Muscle layer of colon (tissue), 2 donors: Measurements from ENCODE around the gene ZNF879.

Experiments
- H3K27ac ChIP-seq: one replicate; pipeline ENCODE4 v1.7.0; 2013; ENCODE audit warnings: low read depth, mild to moderate bottlenecking, low read length, moderate library complexity
- H3K27me3 ChIP-seq, 2 donors: one replicate each; pipeline ENCODE4 v1.7.0; 2013; ENCODE audit warnings: low read length in 2 of 2, mild to moderate bottlenecking in 2 of 2; ENCODE audit not compliant: insufficient read depth in 2 of 2, control insufficient read depth in 1 of 2
- H3K36me3 ChIP-seq: one replicate; pipeline ENCODE4 v1.7.0; 2013; ENCODE audit warnings: mild to moderate bottlenecking, low read length; ENCODE audit not compliant: insufficient read depth
- H3K4me1 ChIP-seq: one replicate; pipeline ENCODE4 v1.7.0; 2013; ENCODE audit warnings: mild to moderate bottlenecking, low read length; ENCODE audit not compliant: insufficient read depth
- H3K4me3 ChIP-seq, 2 donors: one replicate each; pipeline ENCODE4 v1.7.0; 2013; ENCODE audit warnings: low read length in 2 of 2, low read depth in 1 of 2, mild to moderate bottlenecking in 1 of 2, moderate library complexity in 1 of 2
- H3K9ac ChIP-seq: one replicate; pipeline ENCODE4 v1.7.0; 2013; ENCODE audit warnings: low read length
- H3K9me3 ChIP-seq: one replicate; pipeline ENCODE4 v1.7.0; 2013; ENCODE audit warnings: mild to moderate bottlenecking, low read length
- donor health status: abdominal sarcoma.
- donor health status: Adenocarcinoma of cecum.

The ZNF879 gene

DNA sequence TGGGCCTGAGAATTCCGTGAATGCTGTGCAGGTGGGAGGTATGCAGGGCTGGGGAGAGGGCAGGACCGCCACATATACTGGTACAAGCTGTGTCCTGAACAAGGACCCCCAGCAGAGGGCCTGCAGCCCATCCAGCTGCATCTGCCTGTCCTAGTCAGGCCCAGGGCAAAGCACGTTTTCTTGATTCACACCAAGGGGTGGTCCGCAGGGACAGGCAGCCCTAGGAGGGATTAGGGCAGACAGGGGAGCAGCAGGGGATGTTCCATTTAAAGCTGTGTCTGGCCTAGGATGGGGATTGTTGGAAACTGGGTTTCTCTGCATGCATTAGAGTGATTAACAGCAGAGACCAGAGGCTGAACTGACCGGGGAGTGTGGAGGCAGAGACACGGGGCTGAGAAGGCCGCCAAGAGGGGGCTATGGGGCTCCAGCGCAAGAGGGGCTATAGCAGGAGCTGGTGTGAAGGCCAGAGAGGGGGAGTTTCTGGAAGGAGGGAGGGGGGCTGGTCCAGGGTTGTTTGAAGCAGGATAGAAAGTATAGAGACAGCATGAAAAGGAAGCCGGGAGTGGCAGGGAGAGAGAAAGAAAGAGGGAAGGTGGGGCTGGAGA lies 31.2 kb upstream of the ZNF879 start:
- Histone ChIP-seq H3K27ac (no peak overlapping the region), H3K4me3 (no peak overlapping the region), H3K4me1 (no peaks in the 10 kb centered on the region), H3K36me3 (no peaks in the 10 kb centered on the region), H3K9ac (no peak overlapping the region), H3K27me3 (peaks cover 10 to 29% of the 10 kb centered on the region in 2 donors), H3K9me3 (no peaks in the 10 kb centered on the region)

DNA sequence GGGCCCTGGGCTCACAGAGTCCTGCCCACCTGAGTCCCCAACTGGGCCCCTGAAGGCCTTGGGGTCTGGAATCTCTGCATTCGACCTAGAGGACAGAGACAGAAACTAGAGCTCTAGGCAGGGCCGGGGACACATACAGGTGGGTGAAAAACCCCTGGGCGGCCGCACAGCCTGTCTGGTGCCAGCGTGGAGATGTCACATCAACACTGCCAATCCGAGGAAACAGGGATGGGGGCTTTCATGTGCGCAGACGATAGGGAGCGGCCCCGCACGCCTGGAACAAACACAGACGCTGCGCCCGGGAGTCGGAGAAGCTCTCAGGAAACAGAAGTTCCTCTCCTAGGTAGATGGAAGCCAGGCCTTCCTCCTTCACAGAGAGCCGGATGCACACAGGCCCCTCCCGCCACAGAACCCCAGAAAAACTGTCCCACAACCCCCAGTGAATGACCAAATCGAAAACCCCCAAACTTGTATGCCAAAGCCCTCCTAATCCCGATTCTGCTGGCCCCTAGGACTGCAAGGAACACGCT lies 30.3 kb upstream of the ZNF879 start:
- H3K9me3 ChIP-seq: no peaks in the 10 kb centered on the region
- no peaks in the 10 kb centered on the region for H3K4me1 ChIP-seq
- H3K9ac ChIP-seq: no peak overlapping the region
- H3K27me3 ChIP-seq: peaks cover 10 to 29% of the 10 kb centered on the region in 2 donors
- H3K4me3 ChIP-seq: no peak overlapping the region
- H3K27ac ChIP-seq: no peak overlapping the region
- no peaks in the 10 kb centered on the region for H3K36me3 ChIP-seq

DNA sequence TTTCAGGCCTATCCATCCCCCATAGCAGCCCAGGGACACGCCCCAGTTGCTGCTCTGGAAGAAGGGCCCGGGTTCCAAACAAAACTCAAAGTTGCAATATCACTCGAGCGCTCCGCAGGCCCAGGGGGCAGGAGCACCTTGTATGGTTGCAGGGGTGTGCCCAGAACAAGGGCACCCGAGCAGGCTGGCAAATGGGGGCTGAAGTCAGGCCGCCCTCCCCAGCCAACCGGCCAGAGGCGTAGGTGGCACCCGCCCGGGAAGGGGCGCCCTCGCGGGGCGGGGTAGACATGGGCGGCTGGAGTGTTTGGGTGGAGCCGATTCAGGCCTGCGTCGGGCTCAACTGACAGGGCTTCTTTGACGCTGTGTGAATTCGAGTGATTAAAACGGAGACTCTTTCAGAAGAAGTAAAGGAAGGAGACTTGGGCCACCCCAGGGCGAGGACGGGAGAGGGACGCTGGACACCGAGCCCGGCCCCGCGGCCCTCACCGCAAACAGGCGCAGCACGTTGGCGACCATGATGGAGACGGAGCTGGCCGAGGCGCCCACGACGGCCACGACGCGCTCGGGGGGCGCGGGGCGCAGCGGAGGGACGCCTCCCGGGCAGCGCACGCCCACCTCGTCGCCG lies 29.5 kb upstream of the ZNF879 start:
- no peak overlapping the region for H3K4me3 ChIP-seq
- H3K9me3 ChIP-seq: no peaks in the 10 kb centered on the region
- H3K9ac ChIP-seq: no peak overlapping the region
- no peaks in the 10 kb centered on the region for H3K4me1 ChIP-seq
- H3K27me3 ChIP-seq: peaks cover 10 to 29% of the 10 kb centered on the region in 2 donors
- H3K36me3 ChIP-seq: no peaks in the 10 kb centered on the region
- no peak overlapping the region for H3K27ac ChIP-seq

DNA sequence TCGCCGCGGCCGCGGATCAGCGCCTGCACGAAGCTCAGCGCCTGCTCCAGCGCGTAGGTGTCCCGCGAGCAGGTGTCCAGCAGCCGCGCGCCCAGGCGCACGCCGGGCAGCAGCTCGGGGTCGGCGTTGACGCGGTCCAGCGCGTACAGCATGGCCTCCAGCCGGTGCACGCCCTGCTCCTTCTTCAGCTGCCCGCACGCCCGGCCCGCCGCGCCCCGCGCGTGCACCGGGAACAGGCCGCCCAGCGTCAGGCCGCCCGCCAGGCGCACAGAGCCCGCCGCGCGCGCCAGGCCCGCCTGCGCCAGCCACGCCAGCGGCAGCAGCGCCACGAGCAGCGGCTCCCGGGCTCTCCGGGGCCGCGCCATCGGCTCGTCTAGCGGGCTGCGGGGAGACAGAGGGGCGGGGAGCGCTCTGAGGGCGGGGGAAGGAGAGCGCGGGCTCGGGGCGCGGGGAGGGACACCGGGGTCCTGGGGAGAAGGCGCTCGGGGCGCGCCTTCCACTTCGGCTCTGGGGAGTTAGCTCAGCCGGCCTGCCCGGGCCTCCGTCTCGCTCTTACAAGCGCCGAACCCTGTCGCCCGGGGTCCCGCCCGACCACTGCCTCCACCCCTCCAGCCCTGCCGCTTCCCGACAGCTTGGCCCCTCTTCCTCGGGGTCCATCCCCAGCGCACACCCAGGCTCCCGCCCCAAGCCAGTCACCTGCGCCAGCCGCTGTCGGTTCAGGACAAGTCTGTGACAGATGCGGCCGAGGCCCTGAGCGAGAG lies 28.8 kb upstream of the ZNF879 start, which contains the start of gene GRM6:
Gene GRM6, minus strand, starts transcription at position 741 of the 761 bp plus-strand sequence. Its CDS starts 376 bp downstream, at position 365.
- no peaks in the 10 kb centered on the region for H3K9me3 ChIP-seq
- peaks cover 10 to 29% of the 10 kb centered on the region in 2 donors for H3K27me3 ChIP-seq
- H3K9ac ChIP-seq: no peak within 1 kb of the TSS
- H3K4me3 ChIP-seq: no peak within 1 kb of the TSS
- no peaks in the 10 kb centered on the region for H3K36me3 ChIP-seq
- no peaks in the 10 kb centered on the region for H3K4me1 ChIP-seq
- H3K27ac ChIP-seq: no peak within 1 kb of the TSS

DNA sequence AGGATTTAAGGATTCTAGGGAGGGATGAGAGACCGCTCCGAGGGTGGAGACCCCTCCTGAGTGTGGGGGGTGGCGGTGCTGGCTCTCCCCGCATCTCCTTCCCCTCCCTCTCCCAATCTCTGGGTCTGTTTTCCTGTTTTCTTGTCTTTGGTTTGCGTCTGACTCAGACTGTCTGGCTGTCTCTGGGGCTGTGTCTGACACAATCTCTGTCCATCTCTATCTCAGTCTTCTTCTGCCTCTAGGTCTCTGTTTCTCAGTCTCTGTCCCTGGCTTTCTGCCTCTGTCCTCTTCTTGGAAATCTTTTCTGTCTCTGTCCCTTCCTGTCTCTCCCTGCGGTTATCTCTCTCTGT lies 28.3 kb upstream of the ZNF879 start:
- Histone ChIP-seq H3K9me3 (no peaks in the 10 kb centered on the region), H3K9ac (no peak overlapping the region), H3K27ac (no peak overlapping the region), H3K27me3 (peaks cover 10 to 29% of the 10 kb centered on the region in 2 donors), H3K4me3 (no peak overlapping the region), H3K4me1 (no peaks in the 10 kb centered on the region), H3K36me3 (no peaks in the 10 kb centered on the region)

DNA sequence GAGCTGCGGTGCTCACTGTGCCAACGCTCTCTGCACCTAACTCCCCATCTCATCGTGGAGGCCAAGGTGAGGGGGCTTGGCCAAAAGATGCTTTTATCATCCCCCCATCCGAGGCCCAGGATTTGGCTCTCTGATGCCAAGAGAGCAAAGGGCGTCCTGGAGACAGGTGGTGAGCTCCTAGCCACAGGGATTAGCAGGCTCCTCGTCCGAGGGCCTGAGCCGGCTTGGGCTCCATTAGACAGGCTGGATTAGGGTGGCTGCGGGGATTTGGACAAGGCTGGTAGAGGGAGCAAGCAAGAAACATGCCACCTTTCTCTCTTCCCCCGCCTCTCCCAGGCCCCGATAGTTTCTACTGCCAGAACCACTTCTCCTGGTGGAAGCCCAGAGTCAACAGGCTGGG lies 27.4 kb upstream of the ZNF879 start:
- Histone ChIP-seq H3K36me3 (no peaks in the 10 kb centered on the region), H3K27ac (no peak overlapping the region), H3K9ac (no peak overlapping the region), H3K27me3 (peaks cover 10 to 29% of the 10 kb centered on the region in 2 donors), H3K9me3 (no peaks in the 10 kb centered on the region), H3K4me3 (no peak overlapping the region), H3K4me1 (no peaks in the 10 kb centered on the region)

DNA sequence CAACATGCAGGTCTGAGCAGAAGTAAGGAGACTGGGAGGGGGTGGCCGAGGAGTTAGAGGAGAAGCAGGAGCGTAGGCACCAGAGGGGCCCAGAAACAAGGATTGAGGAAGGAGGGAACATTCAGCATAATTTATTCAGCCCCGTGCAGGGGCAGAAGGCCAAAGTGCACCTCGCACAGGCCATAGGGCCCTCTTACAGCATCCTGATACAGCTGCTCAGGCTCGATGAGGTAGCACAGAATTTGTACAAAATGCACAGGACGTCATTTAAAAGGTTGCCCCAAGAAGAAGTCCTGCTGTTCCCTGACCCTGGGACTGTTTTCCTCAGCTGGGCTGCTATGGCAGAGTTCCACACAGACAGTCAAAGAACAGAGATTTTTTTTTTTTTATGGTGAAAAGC lies 26.4 kb upstream of the ZNF879 start:
- Histone ChIP-seq H3K27ac (no peak overlapping the region), H3K4me3 (no peak overlapping the region), H3K9ac (no peak overlapping the region), H3K9me3 (no peaks in the 10 kb centered on the region), H3K4me1 (no peaks in the 10 kb centered on the region), H3K36me3 (no peaks in the 10 kb centered on the region), H3K27me3 (peaks cover 10 to 29% of the 10 kb centered on the region in 2 donors)

DNA sequence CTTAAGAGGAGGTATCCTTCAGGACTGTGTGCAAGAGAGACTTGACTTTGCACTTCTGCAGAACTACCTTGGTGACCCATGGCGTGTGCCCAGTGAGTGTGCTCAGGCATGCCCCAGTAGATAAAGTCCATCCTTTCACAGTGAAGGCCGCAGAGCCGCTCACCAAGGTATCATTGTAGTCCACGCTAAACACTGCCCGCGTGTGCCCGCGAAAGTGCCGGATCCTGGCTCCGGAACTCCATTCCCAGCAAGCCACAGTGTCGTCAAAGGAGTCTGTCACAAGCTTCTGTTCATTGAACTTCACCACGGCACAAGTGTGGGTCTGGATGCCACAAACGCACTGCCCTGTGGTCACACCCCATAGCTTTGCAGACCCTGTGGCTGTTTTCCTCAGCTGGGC lies 25.2 kb upstream of the ZNF879 start:
- H3K4me1 ChIP-seq: no peaks in the 10 kb centered on the region
- no peak overlapping the region for H3K4me3 ChIP-seq
- no peak overlapping the region for H3K27ac ChIP-seq
- H3K27me3 ChIP-seq: peaks cover 10 to 21% of the 10 kb centered on the region in 2 donors
- no peaks in the 10 kb centered on the region for H3K9me3 ChIP-seq
- no peak overlapping the region for H3K9ac ChIP-seq
- no peaks in the 10 kb centered on the region for H3K36me3 ChIP-seq

DNA sequence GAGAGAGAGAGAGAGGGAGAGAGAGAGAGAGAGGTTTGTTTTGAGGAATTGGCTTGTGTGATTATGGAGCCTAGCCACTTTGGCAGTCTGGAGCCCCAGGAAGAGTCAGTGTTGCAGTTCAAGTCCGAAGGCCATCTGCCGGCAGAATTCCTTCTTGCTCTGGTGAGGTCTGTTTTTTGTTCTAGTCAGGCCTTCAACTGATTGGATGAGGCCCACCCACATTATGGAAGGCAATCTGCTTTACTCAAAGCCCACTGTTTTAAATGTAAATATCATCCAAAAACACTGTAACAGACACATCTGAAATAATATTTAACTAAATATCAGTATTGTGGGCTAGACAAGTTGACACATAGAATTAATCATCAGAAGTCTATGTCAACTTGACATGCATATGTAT lies 17.0 kb upstream of the ZNF879 start:
- no peaks in the 10 kb centered on the region for H3K9me3 ChIP-seq
- no peaks in the 10 kb centered on the region for H3K36me3 ChIP-seq
- H3K27me3 ChIP-seq: no peaks in the 10 kb centered on the region
- no peaks in the 10 kb centered on the region for H3K4me1 ChIP-seq
- no peak overlapping the region for H3K4me3 ChIP-seq
- no peak overlapping the region for H3K27ac ChIP-seq
- no peak overlapping the region for H3K9ac ChIP-seq

DNA sequence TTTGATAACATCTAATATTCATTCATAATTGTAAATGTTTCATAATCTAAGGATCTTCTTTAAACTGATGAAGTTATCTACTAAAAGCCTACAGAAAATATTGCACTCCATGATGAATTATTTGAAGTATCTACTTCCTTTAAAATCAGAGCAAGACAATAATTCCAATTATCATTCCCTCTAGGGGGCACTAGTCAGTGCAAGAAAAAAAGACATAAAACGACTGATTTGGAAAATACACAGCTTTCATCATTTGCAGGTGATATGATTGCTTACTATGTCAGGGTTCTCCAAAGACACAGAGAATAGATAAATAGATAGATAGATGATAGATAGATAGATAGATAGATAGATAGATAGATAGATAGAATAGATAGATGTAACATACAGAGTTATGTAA lies 14.9 kb upstream of the ZNF879 start:
- Histone ChIP-seq H3K9me3 (no peaks in the 10 kb centered on the region), H3K4me3 (no peak overlapping the region), H3K27me3 (no peaks in the 10 kb centered on the region), H3K27ac (no peak overlapping the region), H3K9ac (no peak overlapping the region), H3K4me1 (no peaks in the 10 kb centered on the region), H3K36me3 (no peaks in the 10 kb centered on the region)

DNA sequence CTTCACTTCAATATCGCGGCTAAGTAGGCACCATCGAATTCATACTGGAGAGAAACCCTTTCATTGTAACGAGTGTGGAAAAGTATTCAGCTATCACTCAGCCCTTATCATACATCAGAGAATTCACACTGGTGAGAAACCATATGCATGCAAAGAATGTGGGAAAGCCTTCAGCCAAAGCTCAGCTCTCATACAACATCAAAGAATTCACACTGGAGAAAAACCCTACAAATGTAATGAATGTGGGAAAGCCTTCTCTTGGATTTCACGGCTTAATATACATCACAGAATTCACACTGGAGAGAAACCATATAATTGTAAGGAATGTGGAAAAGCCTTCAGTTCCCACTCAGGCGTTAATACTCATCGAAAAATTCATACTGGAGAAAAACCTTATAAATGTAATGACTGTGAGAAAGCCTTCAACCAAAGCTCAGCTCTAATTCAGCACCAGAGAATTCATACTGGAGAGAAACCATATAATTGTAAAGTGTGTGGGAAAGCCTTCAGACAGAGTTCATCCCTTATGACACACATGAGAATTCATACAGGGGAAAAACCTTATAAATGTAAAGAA lies 9.5 kb downstream of the ZNF879 start:
- Histone ChIP-seq H3K27me3 (no peaks in the 10 kb centered on the region), H3K4me3 (peak overlapping the region in 1 of 2 donors; percentile 23), H3K27ac (no peak overlapping the region), H3K9ac (no peak overlapping the region), H3K36me3 (peaks cover 51% of the 10 kb centered on the region), H3K4me1 (no peaks in the 10 kb centered on the region), H3K9me3 (peaks cover 65% of the 10 kb centered on the region)
